ENCODE results near the gene SFRP5.

Gene SFRP5

DNA sequence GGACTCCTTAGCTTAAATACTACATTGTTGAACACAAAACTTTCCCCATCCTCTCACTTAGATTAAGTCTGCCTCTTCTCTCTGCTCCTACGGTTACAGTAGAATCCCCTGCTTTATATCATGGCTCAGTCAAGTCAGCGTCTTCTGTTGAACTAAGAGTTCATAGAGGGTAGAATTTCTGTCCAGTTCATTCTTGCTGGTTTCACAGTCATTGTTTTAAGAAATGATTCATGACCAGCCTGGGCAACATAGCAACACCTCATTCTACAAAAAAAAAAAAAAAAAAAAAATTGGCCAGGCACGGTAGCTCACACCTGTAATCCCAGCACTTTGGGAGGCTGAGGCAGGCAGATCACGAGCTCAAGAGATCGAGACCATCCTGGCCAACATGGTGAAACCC, 38.5 kb downstream of the SFRP5 start:
- DNase-seq, result no peak

DNA sequence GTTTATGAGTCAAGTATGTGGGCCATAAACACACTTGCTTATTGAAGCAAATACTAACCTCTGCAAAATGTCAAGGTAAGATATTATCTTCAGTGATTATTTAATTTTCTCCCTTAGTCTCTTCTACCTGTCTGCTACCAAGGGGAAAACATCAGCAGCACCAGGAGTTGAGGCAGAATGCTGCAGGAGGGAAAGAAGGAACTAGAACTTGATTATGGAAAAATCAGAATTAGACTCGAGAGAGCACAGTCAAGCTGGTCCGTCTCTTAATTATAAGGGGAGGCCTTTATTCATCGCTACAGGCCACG, 39.8 kb downstream of the SFRP5 start:
- DNase-seq, result no peak

DNA sequence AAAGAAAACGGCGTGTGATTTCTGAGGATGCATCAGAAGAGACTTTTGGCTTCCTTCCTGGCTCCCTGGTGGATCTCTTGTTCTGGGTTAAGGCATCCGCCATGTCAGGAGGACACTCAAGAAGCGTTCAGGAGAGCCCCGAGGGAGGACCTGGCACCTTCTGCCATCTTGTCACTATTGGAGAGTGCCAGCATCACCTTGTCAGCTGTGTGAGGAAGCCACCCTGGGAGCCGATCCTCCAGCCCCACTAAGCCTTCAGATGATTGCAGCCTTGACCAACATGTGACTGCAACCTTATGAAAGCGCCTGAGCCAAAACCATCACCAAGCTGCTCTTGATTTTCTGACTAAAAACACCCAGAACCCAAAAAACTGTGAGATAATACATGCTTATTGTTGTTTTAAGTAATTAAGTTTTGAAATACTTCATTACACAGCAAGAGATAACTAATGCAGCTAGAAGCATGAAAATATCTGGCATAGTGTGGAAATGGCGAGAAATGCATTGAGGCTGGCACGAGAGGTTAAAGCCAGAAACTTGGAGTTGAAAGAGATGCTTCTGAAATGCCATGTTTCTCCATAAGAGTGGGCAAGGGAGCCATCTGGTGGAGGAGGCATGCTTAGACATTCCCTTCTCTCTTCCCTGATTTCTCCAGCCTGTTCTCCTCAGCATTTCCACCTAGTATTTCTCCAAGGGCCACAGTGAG, 40.3 kb downstream of the SFRP5 start:
- DNase-seq, result peak; percentile 23

DNA sequence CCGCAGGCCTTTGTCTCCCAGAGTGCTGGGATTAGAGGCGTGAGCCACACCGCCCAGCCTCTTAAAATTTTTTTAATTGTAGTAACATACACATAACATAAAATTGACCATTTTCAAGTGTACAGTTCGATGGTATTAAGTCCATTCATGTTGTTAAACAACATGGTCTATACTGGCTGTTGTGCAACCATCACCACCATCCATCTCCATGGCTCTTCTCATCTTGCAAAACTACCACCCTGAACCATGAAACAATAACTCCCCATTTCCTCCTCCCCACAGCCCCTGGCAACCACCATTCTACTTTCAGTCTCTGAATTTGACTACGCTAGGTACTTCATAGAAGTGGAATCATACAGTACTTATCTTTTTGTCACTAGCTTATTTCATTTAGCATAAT, 42.8 kb downstream of the SFRP5 start:
- no peak for DNase-seq

DNA sequence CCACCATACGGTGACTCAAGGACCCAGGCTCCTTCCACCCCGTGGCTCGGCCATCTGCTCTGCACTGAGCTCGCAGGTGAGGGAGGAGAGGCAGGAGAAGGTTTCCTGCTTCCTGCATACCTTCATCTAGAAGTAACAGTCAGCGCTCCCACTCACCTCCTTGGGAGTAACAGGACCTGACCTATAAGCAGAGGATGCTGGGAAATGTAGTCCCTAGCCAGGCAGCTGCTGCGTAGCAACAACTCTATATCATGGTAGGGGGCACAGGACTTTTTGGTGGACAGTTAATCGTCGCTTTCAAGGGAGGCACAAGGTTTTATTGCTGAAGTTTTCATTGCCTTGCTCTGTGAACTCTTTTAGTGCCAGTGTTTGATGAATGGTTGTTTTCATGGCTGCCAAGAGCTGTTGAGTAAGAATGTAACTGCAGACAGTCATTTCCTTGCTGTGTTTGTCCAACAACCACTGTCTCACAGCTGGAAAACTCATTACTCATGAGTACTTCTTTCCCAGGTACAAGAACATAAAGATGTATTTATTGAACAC, 45.1 kb downstream of the SFRP5 start:
- no peak for DNase-seq

DNA sequence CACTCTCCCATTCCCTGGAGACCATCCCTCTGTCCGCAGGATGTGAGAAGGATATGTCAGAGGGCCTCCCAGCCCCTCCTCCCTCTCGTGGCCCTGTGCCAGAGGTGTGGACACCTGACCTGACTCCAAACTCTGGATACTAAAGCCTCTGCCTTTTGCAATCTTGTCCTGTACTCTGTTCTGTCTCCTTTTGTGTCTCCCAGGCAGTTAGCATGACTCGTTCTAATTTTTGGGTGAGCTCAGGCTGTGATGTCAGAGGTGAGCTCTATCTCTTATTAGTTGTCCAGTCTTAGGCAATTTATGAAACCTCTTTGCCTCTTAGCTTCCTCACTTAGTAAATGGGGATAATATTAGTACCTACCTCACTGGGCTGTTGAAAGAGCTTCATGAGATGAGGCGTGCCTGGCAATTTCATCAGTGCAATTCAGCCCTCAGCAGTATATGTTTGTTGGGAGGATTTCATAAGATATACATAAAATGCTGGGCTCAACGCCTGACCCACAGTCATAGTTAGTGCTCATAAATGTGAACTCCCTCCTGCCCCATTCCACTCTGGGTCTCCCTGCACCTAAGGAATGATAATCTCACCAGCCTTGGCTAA, 47.4 kb downstream of the SFRP5 start:
- no peak for DNase-seq

DNA sequence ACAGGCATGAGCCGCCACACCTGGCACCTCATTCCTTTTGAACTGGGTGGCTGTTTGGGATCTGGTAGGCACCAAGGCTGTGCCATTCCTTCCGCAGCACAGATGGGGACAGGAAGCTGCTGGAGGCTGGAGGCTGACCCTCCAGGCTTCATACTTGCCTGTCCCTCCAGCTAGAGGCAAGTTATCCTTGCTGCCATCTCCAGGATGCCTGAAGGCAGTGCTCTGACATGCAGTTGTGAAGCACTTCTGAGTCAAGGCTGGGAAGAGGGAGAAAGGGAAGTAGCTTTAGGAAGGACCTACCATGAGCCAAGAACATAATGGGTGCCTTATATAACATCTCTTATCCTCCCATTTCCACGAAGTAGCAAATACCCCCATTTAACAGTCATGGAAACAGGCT, 48.8 kb downstream of the SFRP5 start:
- no peak for DNase-seq

DNA sequence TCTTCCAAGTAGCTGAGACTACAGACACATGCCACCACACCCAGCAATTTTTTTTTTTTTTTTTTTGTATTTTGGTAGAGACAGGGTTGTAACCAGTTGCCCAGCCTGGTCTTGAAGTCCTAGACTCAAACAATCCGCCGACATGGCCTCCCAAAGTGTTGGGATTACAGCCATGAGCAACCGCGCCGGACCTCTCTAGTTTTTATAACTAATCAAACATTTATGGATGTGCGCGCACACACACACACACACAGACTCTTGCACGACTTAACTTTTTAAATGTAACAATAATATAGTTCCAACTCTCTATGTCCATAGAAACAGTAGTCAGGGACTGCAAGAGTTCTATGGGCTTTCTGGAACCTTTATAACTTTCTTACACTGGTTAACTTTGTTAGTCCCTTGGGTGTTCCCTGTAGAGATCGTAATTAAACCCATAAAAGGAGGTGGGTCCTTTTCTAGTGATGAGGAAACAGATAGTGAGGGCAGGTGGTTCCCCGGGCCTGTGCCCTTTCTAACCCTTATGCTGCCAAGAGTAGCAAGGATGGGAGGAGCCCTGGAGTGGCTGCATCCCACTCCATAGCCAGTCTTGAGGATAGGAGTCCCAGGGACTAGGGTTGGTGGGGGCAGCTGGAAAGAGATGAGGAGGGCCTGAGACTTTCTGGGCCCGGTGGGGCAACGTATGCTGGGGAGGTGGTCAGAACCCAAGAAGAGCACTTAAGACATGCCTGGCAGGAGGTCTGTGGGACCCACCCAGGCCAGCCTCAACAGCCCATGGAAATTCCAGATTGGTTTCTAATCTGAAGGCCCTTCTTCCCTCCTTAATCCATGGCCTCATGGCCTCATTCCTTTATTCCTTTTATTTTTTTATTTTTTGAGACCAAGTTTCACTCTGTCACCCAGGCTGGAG, 49.7 kb downstream of the SFRP5 start:
- no peak for DNase-seq

DNA sequence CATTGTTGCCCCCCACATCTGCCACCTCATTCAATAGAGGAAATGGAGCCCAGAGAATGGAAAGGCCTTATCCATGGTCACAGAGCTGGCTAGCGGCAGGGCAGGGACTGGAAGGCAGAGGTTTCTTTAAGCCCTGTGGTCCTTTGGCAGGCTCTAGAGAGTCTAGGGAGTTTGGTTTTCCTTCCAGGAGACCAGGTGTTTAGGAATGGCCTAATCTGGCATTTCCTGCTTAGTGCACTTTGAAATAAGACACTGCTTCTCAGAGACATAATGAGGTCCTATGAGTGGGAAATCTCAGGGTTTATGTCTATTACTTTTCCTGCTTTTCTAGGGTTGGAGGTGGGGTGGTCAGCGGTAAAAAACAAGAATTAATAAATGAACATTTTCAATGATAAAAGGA, 52.2 kb downstream of the SFRP5 start:
- DNase-seq, result no peak

DNA sequence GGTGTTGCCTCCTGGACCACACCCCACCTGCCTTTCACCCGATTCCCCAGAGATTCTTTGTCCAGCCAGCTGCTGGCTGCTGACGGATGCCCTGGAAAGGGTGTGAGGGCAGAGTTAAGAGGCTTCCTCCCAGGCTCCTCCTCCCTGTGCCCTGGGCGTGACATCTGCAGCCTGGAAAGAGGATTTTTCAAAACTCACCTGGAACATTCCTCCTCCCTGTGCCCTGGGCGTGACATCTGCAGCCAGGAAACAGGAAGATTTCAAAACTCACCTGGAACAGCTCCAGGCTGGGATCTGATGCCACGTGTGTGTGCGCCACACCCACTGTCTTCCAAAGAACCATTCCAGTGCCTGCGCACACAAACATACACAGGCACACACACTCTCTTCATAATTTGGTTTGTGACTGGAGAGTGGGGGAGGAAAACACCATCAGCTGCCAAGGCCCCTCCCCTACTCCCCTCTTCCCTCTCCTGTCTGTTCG, 53.1 kb downstream of the SFRP5 start:
- peak; percentile 45 for DNase-seq

DNA sequence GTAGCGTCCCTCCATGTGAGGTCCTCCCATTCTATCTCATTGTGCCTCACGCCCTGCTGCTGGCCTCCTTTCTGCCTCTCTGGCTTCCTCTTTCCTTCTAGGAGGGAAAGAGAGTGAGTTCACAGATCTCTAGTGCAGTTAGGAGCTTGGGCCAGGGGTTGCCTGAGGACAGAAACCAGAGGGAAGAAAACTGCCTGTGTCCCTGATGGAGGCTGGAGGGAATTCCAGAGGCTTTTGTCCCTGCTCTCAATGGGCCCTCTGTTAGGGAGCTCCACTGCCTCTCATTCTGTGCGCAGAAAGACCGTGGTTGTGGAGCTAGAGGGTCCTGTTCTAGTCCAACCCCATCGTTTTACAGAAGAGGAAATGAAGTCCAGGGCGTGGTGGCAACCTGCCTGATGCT, 53.6 kb downstream of the SFRP5 start:
- DNase-seq, result no peak

DNA sequence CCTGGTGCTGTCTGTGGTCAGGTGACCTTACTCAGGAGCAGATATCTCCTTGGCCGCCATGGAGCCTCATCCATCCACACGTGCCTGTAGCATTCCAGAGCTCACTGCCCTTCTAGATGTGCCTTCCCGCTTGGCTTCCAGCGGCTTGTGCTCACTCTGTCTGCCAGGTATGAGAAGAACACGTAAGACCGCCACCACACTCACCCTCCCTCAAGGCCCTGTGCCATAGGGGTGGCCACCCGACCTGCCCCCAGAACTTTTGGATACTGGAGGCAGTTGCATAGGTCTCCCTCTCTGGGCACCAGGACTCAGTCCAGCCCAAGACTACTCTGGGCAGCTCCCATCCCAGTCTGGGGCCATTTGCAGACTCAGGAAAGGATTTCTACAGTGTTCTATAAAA, 54.2 kb downstream of the SFRP5 start:
- no peak for DNase-seq

Measured in NCI-H748 treated with DMSO at 0.1 percent for 48 hours (cell line).